22Rv1 (cell line): Measurements from ENCODE around the gene NEDD4L.

ENCODE experiments used
- H3K27ac ChIP-seq: fragments of 450-650 bp; 2 replicates; pipeline ENCODE4 v1.5.1; 2017
- CTCF ChIP-seq: fragments of 450-650 bp; IDR thresholded peaks from 2 replicates; pipeline ENCODE4 v1.5.1; 2017; ENCODE audit warnings: mild to moderate bottlenecking
- ZFX ChIP-seq: fragments of 450-650 bp; IDR thresholded peaks from 2 replicates; pipeline ENCODE4 v1.6.1; 2017; ENCODE audit warnings: antibody characterized with exemption, borderline replicate concordance

The NEDD4L gene

GRCh38 chr18:58348951-58349350, 304.9 kb downstream of the NEDD4L start:
- H3K27ac ChIP-seq = no peak overlapping the region
- TF ChIP-seq CTCF = no peak
- no peak for TF ChIP-seq ZFX

GRCh38 chr18:58349650-58350049, 305.6 kb downstream of the NEDD4L start:
- no peak overlapping the region for H3K27ac ChIP-seq
- TF ChIP-seq ZFX = no peak
- TF ChIP-seq CTCF = no peak

- no peak overlapping the region for H3K27ac ChIP-seq
- no peak for TF ChIP-seq ZFX
- no peak for TF ChIP-seq CTCF
Observed at GRCh38 chr18:58350526-58350925, 306.5 kb downstream of the NEDD4L start.

GRCh38 chr18:58351776-58352175, 307.8 kb downstream of the NEDD4L start:
- H3K27ac ChIP-seq = no peak overlapping the region
- TF ChIP-seq ZFX = no peak
- no peak for TF ChIP-seq CTCF

- H3K27ac ChIP-seq = no peak overlapping the region
- TF ChIP-seq CTCF (no peak), ZFX (no peak)
Observed at GRCh38 chr18:58353581-58353980, 309.6 kb downstream of the NEDD4L start.

GRCh38 chr18:58354051-58354450, 310.0 kb downstream of the NEDD4L start:
- H3K27ac ChIP-seq = no peak overlapping the region
- TF ChIP-seq ZFX (no peak), CTCF (no peak)

GRCh38 chr18:58354791-58355190, 310.8 kb downstream of the NEDD4L start:
- no peak overlapping the region for H3K27ac ChIP-seq
- no peak for TF ChIP-seq ZFX
- TF ChIP-seq CTCF = no peak
